HepG2 (cell line): Measurements from ENCODE around the gene NLRC5. TPM values are rescaled to one million over a fixed set of nuclear protein-coding genes. Genes with fewer than 3 reads are reported as not detected.
A peak's percentile ranks its signal among the peaks of the same experiment; 100 is the strongest.

Experiments
- AHR ChIP-seq: IDR thresholded peaks from 2 replicates; pipeline ENCODE4 v1.6.1; 2018; ENCODE audit warnings: missing genetic modification reagents, missing compliant biosample characterization
- ATF4 ChIP-seq, 2 experiments: fragments of 450-650 bp in 1 of 2; sonication (generic) in 1 of 2; formaldehyde crosslinking; IDR thresholded peaks; 2 replicates each; pipeline versions ENCODE4 v1.5.0 to v1.8.0; 2020 to 2022; ENCODE audit warnings: mild to moderate bottlenecking in 1 of 2, missing genetic modification reagents in 1 of 2
- MXD3 ChIP-seq: IDR thresholded peaks from 2 replicates; pipeline ENCODE4 v1.6.1; 2016; ENCODE audit warnings: mild to moderate bottlenecking, missing biosample characterization, missing genetic modification reagents
- NR2F6 ChIP-seq, 2 experiments: IDR thresholded peaks; 2 replicates each; pipeline ENCODE4 v1.6.1; 2016; ENCODE audit warnings: antibody characterized with exemption in 1 of 2, mild to moderate bottlenecking in 1 of 2
- SAP130 ChIP-seq: IDR thresholded peaks from 2 replicates; pipeline ENCODE4 v1.6.1; 2016; ENCODE audit warnings: low read depth
- SNAI1 ChIP-seq: sonication (generic); formaldehyde crosslinking; IDR thresholded peaks from 2 replicates; pipeline ENCODE4 v1.5.0; 2020; ENCODE audit warnings: mild to moderate bottlenecking, missing genetic modification reagents, borderline replicate concordance
- ZBED4 ChIP-seq: sonication (generic); formaldehyde crosslinking; IDR thresholded peaks from 2 replicates; pipeline ENCODE4 v1.4.0; 2020; ENCODE audit warnings: missing genetic modification reagents, borderline replicate concordance
- ZFY ChIP-seq: sonication (generic); formaldehyde crosslinking; IDR thresholded peaks from 2 replicates; pipeline ENCODE4 v1.4.0; 2020; ENCODE audit warnings: missing genetic modification reagents
- ZNF343 ChIP-seq: sonication (generic); formaldehyde crosslinking; IDR thresholded peaks from 2 replicates; pipeline ENCODE4 v1.4.0; 2020; ENCODE audit warnings: mild to moderate bottlenecking, missing genetic modification reagents
- ZNF572 ChIP-seq: sonication (generic); formaldehyde crosslinking; IDR thresholded peaks from 2 replicates; pipeline ENCODE4 v1.5.1; 2020; ENCODE audit warnings: mild to moderate bottlenecking, missing genetic modification reagents
- polyA plus RNA-seq, 8 experiments: library from polyadenylated mRNA; depleted of rRNA in 3 of 8; stranded (reverse) in 7 of 8; unstranded in 1 of 8; fragments of >200 nt; fragmentation: Illumina TruSeq in 4 of 8; extraction: Trizol in 4 of 8; gene quantifications; 2 replicates each; pipeline versions ENCODE4 v1.2.1 to v1.2.3, GENCODE V29; 2011 to 2016; ENCODE audit warnings: low read depth in 4 of 8, missing spikeins in 1 of 8, mixed read lengths in 1 of 8; ENCODE audit not compliant: insufficient read depth in 1 of 8
- total RNA-seq, 5 experiments: library from RNA; depleted of rRNA; stranded (reverse); fragments of >200 nt; fragmentation: Illumina TruSeq; extraction: Trizol; gene quantifications; 2 replicates each; pipeline ENCODE4 v1.2.3, GENCODE V29; 2016; ENCODE audit warnings: low read depth in 1 of 5

The NLRC5 gene
- total and polyA plus RNA-seq, 2 of the 13 experiments (the other 11 are each of a cell fraction or from before 2014, with no cell fraction given): 6.3 to 12.7 TPM

- TF ChIP-seq ATF4 (CRISPR knock-in tag; IDR thresholded peaks at IDR 0.05) (no peak), SNAI1 (CRISPR knock-in tag) (0 out of 2 replicates have a peak, but pooled peaks have one; percentile 17), NR2F6 (IDR thresholded peaks at IDR 0.05) (no peak), NR2F6 (CRISPR knock-in tag; IDR thresholded peaks at IDR 0.05) (0 out of 2 replicates have a peak, but pooled peaks have one; percentile 11), ZFY (CRISPR knock-in tag) (peak; percentile 30; the same call in 1 of the 2 replicates), ZNF572 (CRISPR knock-in tag) (no peak), ZNF343 (CRISPR knock-in tag) (0 out of 2 replicates have a peak, but pooled peaks have one; percentile 52), MXD3 (CRISPR knock-in tag) (0 out of 2 replicates have a peak, but pooled peaks have one; percentile 47), AHR (peak; percentile 52; the same call in 1 of the 2 replicates), SAP130 (peak; percentile 60), ZBED4 (CRISPR knock-in tag) (peak; percentile 17; the same call in 1 of the 2 replicates)
- TF ChIP-seq, all 625 proteins: peak for 39
These were observed 16.7 kb upstream of the NLRC5 start (continued) for GRCh38 chr16:56972403-56973293.
